ENCODE measurements around the gene RFPL2.

GRCh38 chr22:32233091-32233490 is 28.2 kb upstream of the RFPL2 start:
- TF ChIP-seq, protein P1, sequence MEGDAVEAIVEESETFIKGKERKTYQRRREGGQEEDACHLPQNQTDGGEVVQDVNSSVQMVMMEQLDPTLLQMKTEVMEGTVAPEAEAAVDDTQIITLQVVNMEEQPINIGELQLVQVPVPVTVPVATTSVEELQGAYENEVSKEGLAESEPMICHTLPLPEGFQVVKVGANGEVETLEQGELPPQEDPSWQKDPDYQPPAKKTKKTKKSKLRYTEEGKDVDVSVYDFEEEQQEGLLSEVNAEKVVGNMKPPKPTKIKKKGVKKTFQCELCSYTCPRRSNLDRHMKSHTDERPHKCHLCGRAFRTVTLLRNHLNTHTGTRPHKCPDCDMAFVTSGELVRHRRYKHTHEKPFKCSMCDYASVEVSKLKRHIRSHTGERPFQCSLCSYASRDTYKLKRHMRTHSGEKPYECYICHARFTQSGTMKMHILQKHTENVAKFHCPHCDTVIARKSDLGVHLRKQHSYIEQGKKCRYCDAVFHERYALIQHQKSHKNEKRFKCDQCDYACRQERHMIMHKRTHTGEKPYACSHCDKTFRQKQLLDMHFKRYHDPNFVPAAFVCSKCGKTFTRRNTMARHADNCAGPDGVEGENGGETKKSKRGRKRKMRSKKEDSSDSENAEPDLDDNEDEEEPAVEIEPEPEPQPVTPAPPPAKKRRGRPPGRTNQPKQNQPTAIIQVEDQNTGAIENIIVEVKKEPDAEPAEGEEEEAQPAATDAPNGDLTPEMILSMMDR (IDR thresholded peaks at IDR 0.05; ENCODE audit: extremely low read depth in 1 of 2, insufficient read depth in 1 of 2, low read depth in 1 of 2, low read length in 2 of 2) = no peak
- TF ChIP-seq POLR2AphosphoS5 (IDR thresholded peaks at IDR 0.05; ENCODE audit: insufficient read depth, low read depth, low read length) = no peak
- TF ChIP-seq EZH2 (IDR thresholded peaks at IDR 0.05; ENCODE audit: borderline replicate concordance, low read depth, low read length, severe bottlenecking) = no peak
- no peak for TF ChIP-seq MYC (IDR thresholded peaks at IDR 0.05; ENCODE audit: low read depth, low read length)
- TF ChIP-seq POLR2A (IDR thresholded peaks at IDR 0.05; ENCODE audit: low read depth, low read length) = no peak
- TF ChIP-seq JUN (IDR thresholded peaks at IDR 0.05; ENCODE audit: borderline replicate concordance, insufficient read depth, insufficient read length, low read depth) = no peak
